Panc1 (cell line): Measurements from ENCODE around the gene IGF1R. TPM values are rescaled to one million over a fixed set of nuclear protein-coding genes. Genes with fewer than 3 reads are reported as not detected.

Source experiments
- ATAC-seq: fragments of 200-7000 bp; cut with Tn5 transposase; 2 replicates; pipeline ENCODE4 v1.9.1; 2020; ENCODE audit warnings: mild to moderate bottlenecking, moderate library complexity
- BruUV-seq: library from RNA; stranded (reverse); fragments of 400-500 nt; replicated peaks from 2 replicates; lab custom pipeline; 2021; lab: Mats Ljungman, UMichigan
- CTCF ChIA-PET: fragments of 300-600 bp; sonication (Branson Sonifier 250); formaldehyde crosslinking; loops from one replicate; lab custom pipeline; 2022; ENCODE audit warnings: antibody characterized with exemption; lab: Charles Lee
- POLR2A ChIA-PET: fragments of 300-600 bp; sonication (Branson Sonifier 250); formaldehyde crosslinking; loops from one replicate; lab custom pipeline; 2022; ENCODE audit warnings: antibody characterized with exemption; lab: Charles Lee
- DNase-seq: peaks from one replicate; pipeline ENCODE4 v3.0.0-alpha.2; 2010; ENCODE audit warnings: low read depth, low spot score
- H3K27ac ChIP-seq: 2 replicates; pipeline ENCODE4 v1.5.1; 2011; ENCODE audit warnings: mild to moderate bottlenecking, low read length, inconsistent platforms
- H3K27me3 ChIP-seq: fragments of 200-500 bp; sonication (Bioruptor generic); 2 replicates; pipeline ENCODE4 v1.6.0; 2014; ENCODE audit warnings: low read length, inconsistent platforms; ENCODE audit not compliant: control insufficient read depth, insufficient read depth
- H3K36me3 ChIP-seq: fragments of 200-500 bp; sonication (Bioruptor generic); 2 replicates; pipeline ENCODE4 v1.5.1; 2014; ENCODE audit warnings: inconsistent platforms, mild to moderate bottlenecking, low read length, moderate library complexity; ENCODE audit not compliant: control insufficient read depth, insufficient read depth
- H3K4me1 ChIP-seq: 2 replicates; pipeline ENCODE4 v1.5.1; 2011; ENCODE audit warnings: inconsistent platforms, mild to moderate bottlenecking, low read length, moderate library complexity; ENCODE audit not compliant: control insufficient read depth, insufficient read depth
- H3K4me3 ChIP-seq, 2 experiments: 2 replicates each; pipeline ENCODE4 v1.5.1; 2011 to 2012; ENCODE audit warnings: low read depth in 2 of 2, low read length in 2 of 2, mild to moderate bottlenecking in 2 of 2, inconsistent platforms in 1 of 2, moderate library complexity in 1 of 2
- H3K9me3 ChIP-seq: fragments of 200-500 bp; sonication (Bioruptor generic); 2 replicates; pipeline ENCODE4 v1.5.1; 2014; ENCODE audit warnings: low read depth, mild to moderate bottlenecking, inconsistent platforms, low read length, moderate library complexity; ENCODE audit not compliant: control insufficient read depth, insufficient read depth
- CTCF ChIP-seq: fragments of 450-650 bp; IDR thresholded peaks from 2 replicates; pipeline ENCODE4 v1.5.1; 2017; ENCODE audit warnings: mild to moderate bottlenecking
- POLR2AphosphoS5 ChIP-seq: IDR thresholded peaks from 2 replicates; pipeline ENCODE4 v1.6.1; 2012; ENCODE audit warnings: mild to moderate bottlenecking, low read depth, low read length, moderate library complexity
- REST ChIP-seq, 2 experiments: IDR thresholded peaks; 2 replicates each; pipeline ENCODE4 v1.6.1; 2011 to 2012; ENCODE audit warnings: low read depth in 2 of 2, control low read depth in 1 of 2, low read length in 1 of 2, mild to moderate bottlenecking in 1 of 2, moderate library complexity in 1 of 2; ENCODE audit not compliant: insufficient read depth in 1 of 2
- SIN3A ChIP-seq: IDR thresholded peaks from 2 replicates; pipeline ENCODE4 v1.6.1; 2012; ENCODE audit warnings: low read depth, mild to moderate bottlenecking, low read length, moderate library complexity, borderline replicate concordance; ENCODE audit not compliant: insufficient read depth
- TCF7L2 ChIP-seq: IDR thresholded peaks from 2 replicates; pipeline ENCODE4 v1.6.1; 2011; ENCODE audit warnings: mild to moderate bottlenecking, low read depth, low read length, inconsistent platforms
- in situ Hi-C: cut with HindIII; loops from 2 replicates; pipeline ENCODE4 v1.10.0; 2016; ENCODE audit warnings: low sequenced_read_pairs, low pct_unique_long_range_greater_than_20kb
- intact Hi-C: fragments of 100-400 bp; cut with micrococcal nuclease; formaldehyde crosslinking; loops from one replicate; pipeline ENCODE4 v1.10.0; 2022; ENCODE audit not compliant: unreplicated experiment
- total RNA-seq: library from RNA; stranded (reverse); gene quantifications from one replicate; pipeline ENCODE4 v1.2.1, GENCODE V29; 2021; ENCODE audit not compliant: unreplicated experiment

IGF1R gene
- total RNA-seq, 1 experiment from 2014 or later: 77.1 TPM

- Histone ChIP-seq H3K27ac (no peak overlapping the region), H3K27me3 (no peaks in the 10 kb centered on the region), H3K36me3 (no peaks in the 10 kb centered on the region), H3K9me3 (peaks cover 27% of the 10 kb centered on the region), H3K4me3 (no peak overlapping the region), H3K4me1 (no peaks in the 10 kb centered on the region)
- ChIA-PET CTCF (no interaction called here), POLR2A (interaction anchor here (0.7 kb wide), 1 partner anchor 54 kb away, joined by 3 read pairs; no protein-coding TSS in a partner anchor)
- TF ChIP-seq SIN3A: no peak
- no peak for TF ChIP-seq POLR2AphosphoS5
- no peak for TF ChIP-seq TCF7L2
- no peak for TF ChIP-seq CTCF
- TF ChIP-seq REST (IDR thresholded peaks at IDR 0.05; ENCODE audit: insufficient read depth in 1 of 2, low read depth in 2 of 2, low read length in 1 of 2): no peak
- intact Hi-C loops: no loop called here
- DNase-seq (no peak), ATAC-seq (no peak)
- no TSS peak for BruUV-seq
- in situ Hi-C loops: no loop called here
Observed at GRCh38 chr15:98835876-98836275, 187.5 kb downstream of the IGF1R start.

DNA sequence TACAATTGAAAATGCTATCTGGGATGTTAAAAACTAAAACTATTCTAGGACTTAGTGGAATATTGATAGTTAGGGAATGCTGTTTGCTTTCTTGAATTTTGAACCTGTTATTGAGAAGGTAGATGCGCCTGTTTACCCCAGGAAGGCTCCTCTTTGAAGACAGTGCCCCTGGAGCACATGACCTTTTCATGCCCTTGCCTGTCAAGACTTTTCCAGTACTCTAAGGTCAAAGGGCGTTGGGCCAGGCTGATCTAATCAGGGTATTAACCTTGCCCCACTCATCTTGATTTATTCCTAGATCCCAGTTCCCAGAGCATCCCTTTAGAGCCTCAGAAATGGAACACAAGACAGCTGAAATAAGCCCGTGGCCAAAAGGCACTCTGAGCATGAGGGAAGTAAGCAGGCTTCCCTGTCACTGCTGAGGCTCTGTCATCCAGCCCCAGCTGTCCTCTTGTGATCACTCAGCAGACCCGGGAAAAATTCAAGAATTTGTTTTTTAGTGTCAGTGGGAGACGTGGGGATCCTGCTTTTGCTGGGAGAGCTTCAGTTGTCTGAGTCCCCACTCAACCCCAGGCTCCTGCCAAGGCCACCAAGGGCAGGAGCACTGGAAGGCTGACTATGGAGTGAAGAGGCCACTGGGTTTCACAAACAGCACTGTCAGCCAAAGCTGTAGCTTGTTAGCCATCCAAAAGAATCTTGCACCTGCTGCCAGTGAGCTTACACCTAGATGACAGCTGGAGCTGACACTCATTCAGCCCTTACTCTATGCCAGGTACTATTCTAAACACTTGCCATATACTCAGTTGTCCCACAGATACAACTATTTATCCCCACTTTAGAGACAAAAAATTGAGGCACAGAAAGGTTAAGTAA is 190.3 kb downstream of the IGF1R start:
- BruUV-seq: no TSS peak
- Histone ChIP-seq H3K27ac (peak overlapping the region; percentile 14; the same call in 1 of the 2 replicates), H3K27me3 (no peaks in the 10 kb centered on the region), H3K9me3 (peaks cover under 1% of the 10 kb centered on the region; the same call in 1 of the 2 replicates), H3K4me1 (peaks cover 24% of the 10 kb centered on the region), H3K4me3 (no peak overlapping the region), H3K36me3 (no peaks in the 10 kb centered on the region)
- in situ Hi-C loops (no loop called here), intact Hi-C loops (no loop called here)
- TF ChIP-seq CTCF (no peak), POLR2AphosphoS5 (no peak), REST (IDR thresholded peaks at IDR 0.05; ENCODE audit: insufficient read depth in 1 of 2, low read depth in 2 of 2, low read length in 1 of 2) (no peak), SIN3A (no peak)
- ChIA-PET CTCF (no interaction called here), POLR2A (no interaction called here)
- no peak for ATAC-seq
- DNase-seq: no peak
